CD4-positive, alpha-beta T cell treated with Interleukin-21 for 1 hour (primary cell): ENCODE results near the gene MTG1.
"Not testable (repeated sequence)": the region's sequence is repeated elsewhere in the genome, so short reads cannot be mapped to it uniquely, and the experiment has no call there.

ENCODE experiments used
- DNase-seq: peaks from one replicate; pipeline ENCODE4 v3.0.0-alpha.2; 2020

The MTG1 gene

GRCh38 chr10:133454204-133454893 is 60.4 kb downstream of the MTG1 start:
- DNase-seq, result no peak

- no peak for DNase-seq
Measured at GRCh38 chr10:133455196-133455595, 61.2 kb downstream of the MTG1 start.

GRCh38 chr10:133455611-133456031 is 61.7 kb downstream of the MTG1 start:
- DNase-seq, result no peak

GRCh38 chr10:133456041-133456951 is 62.3 kb downstream of the MTG1 start:
- DNase-seq, result no peak

GRCh38 chr10:133457100-133457841 is 63.3 kb downstream of the MTG1 start:
- DNase-seq, result no peak

DNA sequence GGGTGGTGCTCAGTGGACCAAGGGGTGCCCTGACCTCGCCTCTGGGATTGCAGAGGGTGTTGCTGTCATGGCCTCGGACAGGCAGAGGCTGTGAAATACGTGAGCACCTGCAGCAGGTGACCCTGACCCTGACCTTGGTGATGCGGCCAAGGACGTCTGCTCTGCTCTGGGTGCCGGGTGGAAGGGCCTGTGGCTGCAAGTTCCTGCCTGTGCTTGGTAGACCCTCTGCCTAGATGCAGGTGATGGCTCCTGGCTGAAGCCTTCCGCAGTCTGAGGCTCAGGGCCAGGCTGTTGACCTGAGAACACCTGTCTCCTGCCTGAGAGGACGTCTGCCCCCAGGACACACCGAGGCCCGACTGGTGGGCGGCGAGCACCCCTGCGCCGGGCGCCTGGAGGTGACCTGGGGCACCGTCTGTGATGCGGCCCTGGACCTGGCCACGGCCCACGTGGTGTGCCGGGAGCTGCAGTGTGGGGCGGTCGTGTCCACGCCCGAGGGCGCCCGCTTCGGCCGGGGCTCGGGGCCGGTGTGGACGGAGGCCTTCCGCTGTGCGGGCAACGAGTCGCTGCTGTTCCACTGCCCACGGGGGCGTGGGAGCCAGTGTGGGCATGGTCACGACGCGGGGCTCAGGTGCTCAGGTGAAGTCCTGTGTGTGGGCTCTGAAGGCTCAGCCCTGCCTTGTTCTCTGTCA is 64.2 kb downstream of the MTG1 start:
- DNase-seq, result no peak

DNA sequence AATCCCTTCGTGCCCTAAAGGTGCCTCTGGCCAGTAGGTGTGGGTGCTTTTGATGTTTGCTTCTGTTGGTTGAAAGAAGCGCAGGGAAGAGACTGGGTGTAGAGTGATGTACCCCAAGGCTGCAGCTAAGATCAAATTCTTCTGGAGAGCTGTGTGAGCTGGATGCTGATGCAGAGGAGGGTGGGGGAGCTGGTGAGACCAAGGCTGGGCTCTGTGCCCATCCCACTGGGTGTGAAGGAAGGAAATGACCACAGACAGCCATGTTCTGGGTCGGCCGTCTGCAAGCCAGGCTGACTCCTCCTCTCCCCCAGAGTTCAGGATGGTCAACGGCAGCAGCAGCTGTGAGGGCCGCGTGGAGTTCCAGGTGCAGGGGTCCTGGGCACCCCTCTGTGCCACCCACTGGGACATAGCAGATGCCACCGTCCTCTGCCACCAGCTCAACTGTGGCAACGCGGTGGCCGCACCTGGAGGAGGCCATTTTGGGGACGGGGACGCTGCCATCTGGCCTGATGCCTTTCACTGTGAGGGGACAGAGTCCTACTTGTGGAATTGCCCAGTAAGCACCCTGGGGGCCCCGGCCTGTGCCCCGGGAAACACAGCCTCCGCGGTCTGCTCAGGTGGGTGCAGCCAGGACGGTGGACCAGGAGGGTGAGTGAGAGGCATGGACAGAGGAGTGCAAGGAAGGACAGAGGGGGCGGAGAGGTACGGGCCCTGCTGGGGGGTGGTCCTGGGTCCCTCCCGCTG is 64.9 kb downstream of the MTG1 start:
- DNase-seq, result no peak

GRCh38 chr10:133459454-133460207 is 65.7 kb downstream of the MTG1 start:
- DNase-seq, result no peak

DNA sequence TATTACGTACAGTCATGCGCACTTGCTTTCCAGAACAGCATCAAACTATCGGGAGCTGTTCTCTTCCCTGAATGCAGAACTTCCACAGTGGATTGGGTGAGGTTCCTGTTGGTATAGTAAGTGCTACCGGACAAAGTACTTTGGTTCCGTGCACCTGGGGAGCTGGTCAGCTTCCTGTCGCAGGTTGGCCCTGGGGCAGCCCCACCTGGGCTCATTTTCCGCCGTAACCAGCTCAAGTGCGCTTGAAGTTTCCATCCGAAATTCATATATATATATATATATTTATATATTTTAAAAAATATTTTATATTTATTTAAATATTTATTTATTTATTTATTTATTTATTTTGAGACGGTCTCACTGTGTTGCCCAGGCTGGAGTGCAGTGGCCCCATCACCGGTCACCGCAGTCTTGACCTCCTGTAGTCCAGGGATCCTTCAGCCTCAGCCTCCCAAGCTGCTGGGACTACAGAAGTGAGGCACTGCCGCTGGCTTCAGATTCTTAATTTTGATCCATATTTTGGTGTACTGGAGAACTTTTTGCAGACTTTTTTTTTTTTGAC is 66.3 kb downstream of the MTG1 start:
- DNase-seq, result no peak

- no peak for DNase-seq
Measured at GRCh38 chr10:133461027-133461426, 67.1 kb downstream of the MTG1 start.

GRCh38 chr10:133461841-133462240 is 67.9 kb downstream of the MTG1 start:
- no peak for DNase-seq

DNA sequence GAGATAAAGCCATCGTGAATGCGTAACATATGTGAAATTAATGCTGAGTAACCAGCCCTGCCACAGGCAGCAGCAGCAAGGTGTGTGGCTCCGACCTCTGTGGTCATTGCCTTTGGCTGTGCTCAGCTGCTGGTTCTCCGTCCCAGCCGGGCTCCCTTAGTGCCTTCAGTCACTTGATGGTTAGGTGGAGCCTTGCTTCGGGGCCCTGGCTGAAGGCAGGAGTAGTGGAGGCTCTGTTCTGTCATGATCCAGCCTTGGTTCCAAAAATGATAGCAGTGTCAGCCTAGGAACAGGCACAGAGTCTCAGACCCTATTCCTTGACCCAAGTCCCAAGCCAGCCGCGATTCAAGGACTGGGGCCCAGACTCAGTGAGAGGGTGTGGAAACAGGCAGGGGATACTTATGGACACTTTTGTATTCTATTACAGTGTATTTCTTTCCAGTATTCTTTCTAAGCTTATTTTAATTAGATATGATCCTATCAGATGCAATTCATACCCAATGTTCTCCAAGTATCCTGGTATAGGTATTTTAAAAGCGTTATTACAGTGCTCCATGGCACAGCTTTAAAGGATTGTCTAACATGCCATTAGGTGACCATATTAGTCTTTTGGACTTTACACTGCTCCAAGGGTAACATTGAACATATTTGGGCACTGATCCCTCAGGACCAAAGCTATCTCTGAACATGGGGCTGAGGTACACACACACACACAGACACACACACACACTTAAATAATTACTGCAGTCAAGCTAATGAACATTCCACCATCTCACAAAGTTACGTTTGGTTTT is 68.8 kb downstream of the MTG1 start:
- no peak for DNase-seq

DNA sequence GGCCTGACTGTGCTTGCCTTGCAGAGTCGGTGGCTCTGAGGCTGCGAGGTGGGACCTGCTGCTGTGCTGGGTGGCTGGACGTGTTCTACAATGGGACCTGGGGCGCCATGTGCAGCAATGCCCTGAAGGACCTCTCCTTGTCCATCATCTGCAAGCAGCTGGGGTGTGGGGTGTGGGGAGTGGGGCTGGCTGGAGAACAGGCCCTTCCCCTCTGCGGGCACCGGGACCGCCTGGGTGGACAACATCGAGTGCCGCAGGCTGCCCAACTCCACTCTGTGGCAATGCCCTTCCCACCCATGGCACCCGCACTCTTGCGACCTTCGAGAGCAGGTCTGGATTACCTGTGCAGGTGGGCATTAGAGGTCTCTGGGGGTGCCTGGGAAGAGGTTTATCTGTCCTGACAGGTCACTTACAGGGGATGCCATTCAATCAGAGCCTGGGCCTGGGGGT is 70.7 kb downstream of the MTG1 start:
- DNase-seq, result no peak

DNA sequence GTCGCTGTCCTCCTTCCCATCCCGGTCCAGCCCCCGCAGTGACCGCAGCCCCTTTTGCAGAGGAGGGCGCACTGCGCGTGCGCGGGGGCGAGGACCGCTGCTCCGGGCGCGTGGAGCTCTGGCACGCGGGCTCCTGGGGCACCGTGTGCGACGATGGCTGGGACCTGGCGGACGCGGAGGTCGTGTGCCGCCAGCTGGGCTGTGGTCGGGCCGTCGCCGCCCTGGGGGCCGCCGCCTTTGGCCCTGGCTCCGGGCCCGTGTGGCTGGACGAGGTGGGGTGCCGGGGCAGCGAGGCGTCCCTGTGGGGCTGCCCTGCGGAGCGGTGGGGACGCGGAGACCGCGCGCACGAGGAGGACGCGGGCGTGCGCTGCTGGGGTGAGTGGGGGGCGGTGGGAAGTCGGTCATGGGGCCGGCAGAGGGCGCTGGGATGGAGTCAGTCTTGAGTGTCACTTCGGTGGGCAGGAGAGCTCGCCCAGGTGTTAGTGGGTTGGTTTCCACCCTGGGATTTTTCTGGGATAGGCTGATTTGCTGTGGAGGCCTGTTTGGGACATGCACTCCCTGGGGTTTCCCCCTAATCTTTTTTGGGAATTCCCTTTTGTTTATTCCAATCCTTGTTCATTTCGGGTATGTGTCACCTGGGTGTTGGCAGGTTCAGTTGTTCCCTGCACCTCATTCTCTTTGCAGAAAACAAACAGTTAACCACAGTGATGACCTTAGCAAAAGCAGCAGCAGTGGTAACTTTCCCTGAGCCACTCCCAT is 71.4 kb downstream of the MTG1 start:
- DNase-seq, result no peak

DNA sequence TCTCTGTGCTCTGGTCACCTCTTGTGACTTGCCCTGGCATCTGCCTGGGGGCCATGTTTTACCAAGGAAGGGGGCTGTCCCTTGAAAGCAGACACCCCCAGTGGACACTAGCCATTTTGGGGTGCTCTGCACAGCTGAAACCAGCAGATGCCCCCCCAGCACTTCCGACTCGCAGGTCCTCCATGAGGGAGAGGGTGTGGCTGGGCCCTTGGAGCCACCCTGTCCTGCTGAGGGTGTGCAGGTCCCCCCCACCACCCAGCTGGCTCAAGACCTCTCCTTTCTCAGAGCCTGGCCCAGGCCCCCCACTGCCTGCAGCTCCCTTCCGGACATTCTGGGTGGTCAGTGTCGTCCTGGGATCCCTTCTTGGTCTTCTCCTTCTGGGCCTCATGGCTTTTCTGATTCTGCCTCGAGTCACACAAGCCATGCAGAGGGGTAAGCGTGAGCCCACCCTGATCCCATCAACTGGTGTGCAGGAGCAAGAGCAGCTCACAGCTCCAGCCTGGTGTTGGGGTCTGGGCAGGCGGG is 72.1 kb downstream of the MTG1 start:
- no peak for DNase-seq

GRCh38 chr10:133466683-133467275 is 72.8 kb downstream of the MTG1 start:
- DNase-seq, result no peak

DNA sequence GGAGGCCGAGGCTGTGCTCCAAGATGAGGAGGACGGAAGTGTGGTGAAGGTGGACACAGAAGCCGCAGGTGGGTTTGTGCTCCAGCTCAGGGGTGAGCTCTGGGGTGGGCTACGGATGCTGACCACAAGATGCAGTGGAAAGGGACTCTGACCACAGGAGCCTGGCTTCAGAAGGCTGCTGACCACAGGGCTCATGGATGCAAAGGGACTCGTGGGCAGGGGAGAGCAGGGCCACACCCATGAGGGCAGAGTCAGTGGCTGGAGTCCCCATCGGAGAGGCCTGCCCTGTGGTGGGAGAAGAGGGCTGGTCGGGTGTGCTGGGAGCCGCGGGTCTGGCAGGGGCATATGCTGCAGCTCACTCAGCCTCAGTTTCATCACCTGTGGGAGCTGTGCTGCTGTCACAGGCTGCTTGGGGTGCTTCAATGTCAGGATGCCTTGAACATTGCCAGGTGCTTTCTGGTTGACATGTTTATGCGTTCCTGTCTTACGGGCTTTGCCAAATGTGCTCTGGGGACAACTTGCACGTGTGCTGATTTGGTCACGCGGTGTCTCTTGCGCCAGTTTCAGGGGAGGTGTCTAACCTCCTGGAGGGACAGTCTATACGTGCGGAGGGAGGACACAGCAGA is 73.4 kb downstream of the MTG1 start:
- no peak for DNase-seq

GRCh38 chr10:133469205-133469604 is 75.2 kb downstream of the MTG1 start:
- DNase-seq, result not testable (repeated sequence)
